Measurements from ENCODE around the gene KPTN. TPM values are rescaled to one million over a fixed set of nuclear protein-coding genes. Genes with fewer than 3 reads are reported as not detected.

KPTN gene
- total RNA-seq, 1 donor from 2014 or later: 9.3 TPM

- H3K27me3 ChIP-seq: peaks cover 50% of the 10 kb centered on the region
- TF ChIP-seq CTCF (IDR thresholded peaks at IDR 0.05): no peak
- ATAC-seq (no peak), DNase-seq (no peak)
- H3K4me3 ChIP-seq: no peak overlapping the region
- H3K9me3 ChIP-seq: no peaks in the 10 kb centered on the region
- peaks cover 6% of the 10 kb centered on the region for H3K4me1 ChIP-seq
- intact Hi-C loops (cut with DNase I): no loop called here
- H3K27ac ChIP-seq: no peak overlapping the region
- no peaks in the 10 kb centered on the region for H3K36me3 ChIP-seq
Observed at GRCh38 chr19:47469363-47469700, 14.7 kb downstream of the KPTN start.

- Histone ChIP-seq H3K27ac (no peak overlapping the region), H3K4me1 (peaks cover 6% of the 10 kb centered on the region), H3K9me3 (no peaks in the 10 kb centered on the region), H3K36me3 (no peaks in the 10 kb centered on the region), H3K27me3 (peaks cover 48% of the 10 kb centered on the region), H3K4me3 (no peak overlapping the region)
- ATAC-seq (no peak), DNase-seq (no peak)
- no peak for TF ChIP-seq CTCF (IDR thresholded peaks at IDR 0.05)
- intact Hi-C loops (cut with DNase I): no loop called here
Observed at GRCh38 chr19:47467914-47468313, 16.1 kb downstream of the KPTN start.

GRCh38 chr19:47465957-47466356, 18.1 kb downstream of the KPTN start:
- Histone ChIP-seq H3K36me3 (no peaks in the 10 kb centered on the region), H3K9me3 (no peaks in the 10 kb centered on the region), H3K4me3 (no peak overlapping the region), H3K4me1 (no peaks in the 10 kb centered on the region), H3K27me3 (peaks cover 34% of the 10 kb centered on the region), H3K27ac (no peak overlapping the region)
- no peak for ATAC-seq
- no peak for TF ChIP-seq CTCF (IDR thresholded peaks at IDR 0.05)
- no peak for DNase-seq
- intact Hi-C loops (cut with DNase I): no loop called here

GRCh38 chr19:47464675-47465419, 19.2 kb downstream of the KPTN start:
- no peaks in the 10 kb centered on the region for H3K36me3 ChIP-seq
- no peaks in the 10 kb centered on the region for H3K9me3 ChIP-seq
- no peak for ATAC-seq
- H3K27me3 ChIP-seq: peaks cover 36% of the 10 kb centered on the region
- H3K27ac ChIP-seq: no peak overlapping the region
- intact Hi-C loops (cut with DNase I): no loop called here
- H3K4me1 ChIP-seq: no peaks in the 10 kb centered on the region
- H3K4me3 ChIP-seq: no peak overlapping the region
- TF ChIP-seq CTCF (IDR thresholded peaks at IDR 0.05): no peak
- DNase-seq: no peak

- ATAC-seq (no peak), DNase-seq (no peak)
- intact Hi-C loops (cut with DNase I): no loop called here
- Histone ChIP-seq H3K27me3 (peaks cover 49% of the 10 kb centered on the region), H3K4me1 (no peaks in the 10 kb centered on the region), H3K9me3 (no peaks in the 10 kb centered on the region), H3K27ac (no peak overlapping the region), H3K36me3 (no peaks in the 10 kb centered on the region), H3K4me3 (no peak overlapping the region)
- TF ChIP-seq CTCF (IDR thresholded peaks at IDR 0.05): no peak
Observed at GRCh38 chr19:47461876-47462275, 22.1 kb downstream of the KPTN start.

GRCh38 chr19:47459477-47459876, 24.5 kb downstream of the KPTN start:
- ATAC-seq (no peak), DNase-seq (no peak)
- no peak for TF ChIP-seq CTCF (IDR thresholded peaks at IDR 0.05)
- H3K9me3 ChIP-seq: peaks cover 7% of the 10 kb centered on the region
- H3K4me3 ChIP-seq: no peak overlapping the region
- H3K27me3 ChIP-seq: peaks cover 61% of the 10 kb centered on the region
- H3K4me1 ChIP-seq: no peaks in the 10 kb centered on the region
- intact Hi-C loops (cut with DNase I): no loop called here
- no peak overlapping the region for H3K27ac ChIP-seq
- no peaks in the 10 kb centered on the region for H3K36me3 ChIP-seq
